GOT3 (cell line): ENCODE results near the gene SIK3.
A peak's percentile ranks its signal among the peaks of the same experiment; 100 is the strongest.

Experiments
- DNase-seq: peaks from one replicate; lab custom pipeline; 2025; ENCODE audit warnings: mixed read lengths; lab: John Stamatoyannopoulos, UW

The SIK3 gene

DNA sequence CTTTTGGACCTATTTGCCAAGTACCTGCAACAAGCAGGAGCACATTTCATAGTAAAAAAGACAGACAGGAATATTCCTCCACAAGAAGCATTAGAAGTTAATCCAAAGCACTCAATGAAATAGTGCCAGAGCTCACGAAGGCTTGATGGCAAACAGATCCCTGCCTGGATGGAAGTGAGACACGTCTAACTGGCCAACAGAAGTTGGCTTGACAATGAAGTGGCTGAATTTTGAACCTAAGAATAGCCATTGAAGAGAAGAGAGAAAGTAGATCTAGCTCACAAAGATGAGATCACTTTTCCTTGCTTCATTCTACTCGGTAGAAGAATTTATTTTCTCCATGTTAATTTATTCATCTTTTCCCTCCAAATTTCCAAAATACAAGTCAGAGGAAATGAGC lies 230.2 kb downstream of the SIK3 start:
- no peak for DNase-seq

- no peak for DNase-seq
Observed at GRCh38 chr11:116867619-116868018, 230.6 kb downstream of the SIK3 start.

GRCh38 chr11:116866804-116867455 lies 231.3 kb downstream of the SIK3 start:
- no peak for DNase-seq

GRCh38 chr11:116865696-116866095 lies 232.5 kb downstream of the SIK3 start:
- no peak for DNase-seq

- DNase-seq, result no peak
Observed at GRCh38 chr11:116864531-116864930, 233.7 kb downstream of the SIK3 start.

DNA sequence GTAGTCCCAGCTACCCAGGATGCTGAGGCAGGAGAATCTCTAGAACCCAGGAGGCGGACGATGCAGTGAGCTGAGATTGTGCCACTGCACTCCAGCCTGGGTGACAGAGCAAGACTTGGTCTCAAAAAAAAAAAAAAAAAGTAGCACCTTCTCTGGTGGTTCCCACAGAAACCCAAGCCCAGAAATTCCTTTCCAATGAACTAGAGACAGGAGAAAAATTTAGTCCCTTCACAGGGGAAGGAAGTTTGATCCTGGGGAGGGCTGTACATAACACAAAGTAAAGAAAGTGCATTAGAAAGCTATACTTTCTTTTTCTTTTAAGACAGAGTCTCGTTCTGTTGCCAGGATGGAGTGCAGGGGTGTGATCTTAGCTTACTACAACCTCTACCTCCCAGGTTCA lies 235.3 kb downstream of the SIK3 start:
- no peak for DNase-seq

DNA sequence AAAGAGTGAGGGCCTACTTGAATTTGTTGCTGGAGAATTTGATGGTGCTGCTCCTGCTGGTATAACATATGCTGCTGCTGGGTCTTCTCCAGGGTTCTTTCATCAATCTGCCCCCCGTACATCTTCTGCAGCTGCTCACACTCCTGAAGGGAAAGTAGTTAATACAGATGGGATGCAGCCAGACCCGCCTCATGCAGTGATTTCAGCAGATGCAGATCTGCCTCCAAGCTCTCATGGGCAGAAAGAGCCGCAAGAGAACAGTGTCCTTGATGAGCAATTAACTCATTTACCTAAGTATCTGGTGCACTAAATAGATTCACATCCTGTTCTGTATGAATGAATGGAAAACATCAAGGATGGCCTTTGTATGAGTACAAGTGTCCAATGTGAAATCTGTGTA lies 236.0 kb downstream of the SIK3 start:
- DNase-seq, result no peak

DNA sequence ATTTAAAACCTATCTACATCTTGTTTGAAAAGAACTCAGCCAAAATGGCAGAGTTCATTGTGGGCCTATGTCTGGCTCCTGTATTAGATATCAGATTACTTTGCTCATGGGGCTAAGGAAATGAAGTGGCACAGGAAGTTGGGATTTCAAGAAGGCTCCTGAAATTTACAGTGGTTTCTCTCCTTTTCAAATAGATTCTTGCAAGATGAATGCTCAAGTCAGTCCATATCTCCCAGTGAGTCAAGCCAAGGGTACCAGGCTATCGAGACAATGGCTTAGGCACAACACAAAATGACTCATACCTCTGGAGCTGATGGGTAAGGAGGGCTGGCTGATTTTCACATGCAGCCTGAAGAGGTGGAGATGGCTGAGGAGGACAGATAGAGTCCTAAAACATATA lies 236.7 kb downstream of the SIK3 start:
- DNase-seq, result no peak

- DNase-seq, result no peak
Observed at GRCh38 chr11:116860303-116860702, 237.9 kb downstream of the SIK3 start.

GRCh38 chr11:116859175-116859574 lies 239.1 kb downstream of the SIK3 start:
- DNase-seq, result no peak

GRCh38 chr11:116857936-116858335 lies 240.3 kb downstream of the SIK3 start:
- no peak for DNase-seq

- no peak for DNase-seq
Observed at GRCh38 chr11:116857316-116857715, 240.9 kb downstream of the SIK3 start.

DNA sequence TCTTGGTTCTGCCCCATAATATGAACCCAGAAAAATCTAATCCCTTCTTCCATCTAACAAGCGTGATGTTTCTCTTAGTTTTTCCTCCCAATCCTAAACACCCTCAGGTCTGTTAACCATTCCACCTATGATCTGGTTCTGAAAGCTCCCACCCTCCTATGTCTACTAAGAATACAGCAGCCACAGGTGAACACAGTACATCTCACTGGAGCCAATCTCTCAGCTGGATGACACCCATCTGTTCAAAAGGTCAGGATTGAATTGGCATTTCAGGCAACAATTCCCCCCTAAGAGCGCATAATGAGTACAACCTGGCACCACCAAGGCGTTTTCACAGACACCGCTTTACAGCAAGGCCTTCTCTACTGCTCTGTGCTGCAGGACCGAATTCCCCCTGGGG lies 241.8 kb downstream of the SIK3 start:
- no peak for DNase-seq

DNA sequence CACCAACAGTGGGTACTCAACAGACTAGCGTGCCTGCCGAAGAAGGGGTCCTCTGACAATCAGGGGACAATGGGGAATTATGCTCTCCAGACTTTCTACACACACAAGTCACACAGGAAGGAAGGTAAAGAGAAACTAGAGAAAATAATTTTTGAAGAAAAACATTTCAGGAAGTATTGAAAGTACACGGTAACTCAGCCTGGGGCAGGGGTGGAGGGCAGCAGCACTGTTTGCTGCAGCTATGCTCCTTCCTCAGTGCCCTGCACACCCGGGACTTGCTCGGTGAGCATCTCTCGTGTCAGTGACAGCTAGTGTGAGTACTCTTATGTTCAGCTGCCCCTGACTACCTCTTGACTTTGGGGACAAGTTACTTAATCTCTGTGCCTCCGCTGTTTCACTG lies 242.8 kb downstream of the SIK3 start:
- no peak for DNase-seq

DNA sequence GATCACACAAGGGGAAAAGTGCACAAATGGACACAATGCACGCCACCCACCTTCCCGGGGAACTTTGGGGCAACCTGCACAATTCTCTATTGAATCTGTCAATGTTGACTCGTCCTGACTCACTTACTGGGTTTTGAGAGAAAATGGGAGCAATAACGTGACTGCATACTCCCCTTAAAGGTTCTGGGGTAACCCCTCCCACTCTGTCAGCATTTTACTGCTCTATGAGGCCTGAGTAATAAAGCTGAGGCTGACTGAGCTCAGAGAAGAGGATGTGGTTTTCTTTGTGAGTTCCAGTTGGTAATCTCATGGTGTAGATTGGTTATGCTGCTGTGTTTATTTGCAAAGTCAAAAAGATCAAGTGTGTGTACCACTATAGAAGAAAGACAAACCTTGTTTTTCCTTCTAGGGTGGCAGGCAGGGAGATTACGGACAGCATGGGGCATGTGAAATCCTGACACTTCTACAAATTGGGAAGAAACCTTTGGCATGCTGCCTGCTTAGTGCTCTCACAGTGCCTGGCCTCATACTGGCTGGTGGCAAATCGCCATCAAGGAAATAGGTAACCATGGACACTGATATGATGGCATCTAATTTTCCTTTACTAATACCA lies 244.7 kb downstream of the SIK3 start:
- peak; percentile 15 for DNase-seq

GRCh38 chr11:116852261-116853031 lies 245.8 kb downstream of the SIK3 start:
- DNase-seq, result no peak

- DNase-seq, result no peak
Observed at GRCh38 chr11:116851626-116852025, 246.6 kb downstream of the SIK3 start.

DNA sequence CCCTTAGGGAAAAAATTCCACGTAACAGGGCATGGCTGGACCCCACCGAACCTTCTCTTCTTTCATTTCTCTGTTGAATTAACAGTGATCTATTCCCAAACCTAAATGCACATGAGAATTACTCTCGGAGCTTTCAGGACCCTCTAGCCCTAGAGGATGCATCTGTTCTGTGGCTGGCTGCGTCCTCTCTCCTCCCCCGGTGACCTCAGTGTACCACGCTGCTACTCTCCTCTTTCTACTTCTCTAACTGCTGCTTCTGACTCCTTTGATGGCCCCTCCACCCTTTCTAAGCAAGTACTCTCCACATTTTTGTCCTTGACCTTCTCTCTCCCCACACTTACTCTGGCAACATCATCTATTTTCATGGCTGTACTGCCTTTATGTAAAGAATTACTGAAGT lies 248.7 kb downstream of the SIK3 start:
- no peak for DNase-seq

DNA sequence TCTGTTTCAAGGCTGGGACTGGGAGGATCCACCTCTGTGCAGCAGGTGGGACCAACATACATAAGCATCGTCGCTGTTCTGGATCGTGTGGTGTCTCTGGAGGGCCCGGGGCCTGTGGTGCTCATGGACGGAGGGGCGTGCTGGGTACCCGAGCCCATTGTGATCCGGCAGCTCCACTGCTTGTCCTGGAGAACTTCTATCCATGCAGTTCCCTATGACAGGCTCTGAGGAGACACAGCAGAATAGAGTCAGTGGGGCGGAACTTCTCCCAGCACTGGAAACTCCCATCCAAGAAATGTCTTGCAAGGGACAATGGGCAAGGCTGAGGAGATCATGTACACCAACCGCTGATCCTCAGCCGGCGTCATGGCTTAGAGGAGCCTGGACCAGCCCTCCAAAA lies 249.2 kb downstream of the SIK3 start:
- DNase-seq, result no peak

- no peak for DNase-seq
Observed at GRCh38 chr11:116847612-116848011, 250.6 kb downstream of the SIK3 start.

- no peak for DNase-seq
Observed at GRCh38 chr11:116844722-116845121, 253.5 kb downstream of the SIK3 start.

DNA sequence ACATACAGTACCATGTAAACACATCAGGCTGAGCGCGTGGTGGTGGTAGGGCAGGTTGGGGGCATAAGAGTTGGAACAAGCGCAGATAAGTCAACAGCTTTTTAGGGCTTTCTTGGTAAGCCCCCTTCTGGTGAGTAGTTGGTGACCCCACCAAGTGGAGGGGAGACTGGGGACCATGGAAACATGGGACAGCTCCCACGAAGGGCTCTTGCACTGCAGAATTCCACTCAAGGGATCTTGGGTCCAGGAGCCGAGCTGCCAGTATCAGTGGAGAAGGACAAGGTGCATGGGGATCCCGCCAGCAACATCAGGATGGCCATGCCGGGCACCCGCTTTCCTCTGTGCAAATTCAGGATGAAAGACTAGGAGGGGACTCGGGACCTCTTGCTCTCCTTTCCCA lies 254.6 kb downstream of the SIK3 start:
- no peak for DNase-seq

GRCh38 chr11:116842909-116843308 lies 255.3 kb downstream of the SIK3 start:
- no peak for DNase-seq
